Sciatic nerve (tissue), 2 donors: ENCODE measurements around the gene DCDC1. TPM values are rescaled to one million over a fixed set of nuclear protein-coding genes. Genes with fewer than 3 reads are reported as not detected.
A peak's percentile ranks its signal among the peaks of the same experiment; 100 is the strongest.
"Not testable (repeated sequence)": the region's sequence is repeated elsewhere in the genome, so short reads cannot be mapped to it uniquely, and the experiment has no call there.

Experiments used
- ATAC-seq: fragments of 200-7000 bp; cut with Tn5 transposase; one replicate; pipeline ENCODE4 v1.9.1; 2020; ENCODE audit warnings: mild to moderate bottlenecking, moderate library complexity
- DNase-seq: peaks from one replicate; pipeline ENCODE4 v3.0.0-alpha.2; 2020; ENCODE audit warnings: low spot score
- intact Hi-C: fragments of 100-400 bp; cut with DNase I; formaldehyde crosslinking; loops from one replicate; pipeline ENCODE4 v1.14.2; 2022
- total RNA-seq: library from RNA; stranded (reverse); fragmentation: NEBNext Ultra II Directional; extraction: Animal tissue kit (Norgen Biotek cat#: 25700); gene quantifications from one replicate; pipeline ENCODE4 v1.2.1, GENCODE V29; 2021
- donor health status: DM: no; HTN: no; CAD: no.
- donor health status: DM: no; HTN: no; CAD: no.

Gene DCDC1
- total RNA-seq, 1 donor from 2014 or later = 1.2 TPM

DNA sequence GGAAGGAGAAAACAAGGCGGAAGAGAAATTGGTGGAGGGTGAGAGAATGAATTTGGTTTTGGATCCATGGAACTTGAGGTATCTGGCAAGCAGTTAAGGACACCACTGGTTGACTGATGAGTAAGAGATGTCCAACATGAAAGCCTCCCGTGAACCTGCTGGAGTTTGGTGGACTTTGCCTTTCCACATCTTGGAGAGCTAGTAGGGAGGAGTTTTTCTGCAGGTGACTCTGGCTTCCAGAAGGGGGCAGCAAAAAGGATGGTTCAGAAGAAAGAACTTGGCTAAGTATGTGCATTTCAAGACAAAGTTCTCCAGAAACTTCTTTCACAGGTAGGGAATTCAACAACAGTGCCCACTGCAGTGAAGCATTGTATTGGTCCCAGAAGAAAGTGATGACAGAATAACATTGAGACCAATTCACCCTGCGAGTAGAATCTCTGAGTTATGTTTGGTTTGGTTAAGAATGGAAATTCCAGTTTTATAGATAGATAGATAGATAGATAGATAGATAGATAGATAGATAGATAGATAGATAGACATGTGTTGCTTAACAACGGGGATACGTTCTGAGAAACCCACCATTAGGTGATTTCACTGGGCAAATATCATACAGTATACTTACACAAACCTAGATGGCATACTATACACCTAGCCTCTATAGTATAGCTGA is 28.5 kb downstream of the DCDC1 start:
- intact Hi-C loops = no loop called here
- ATAC-seq (no peak), DNase-seq (no peak)

DNA sequence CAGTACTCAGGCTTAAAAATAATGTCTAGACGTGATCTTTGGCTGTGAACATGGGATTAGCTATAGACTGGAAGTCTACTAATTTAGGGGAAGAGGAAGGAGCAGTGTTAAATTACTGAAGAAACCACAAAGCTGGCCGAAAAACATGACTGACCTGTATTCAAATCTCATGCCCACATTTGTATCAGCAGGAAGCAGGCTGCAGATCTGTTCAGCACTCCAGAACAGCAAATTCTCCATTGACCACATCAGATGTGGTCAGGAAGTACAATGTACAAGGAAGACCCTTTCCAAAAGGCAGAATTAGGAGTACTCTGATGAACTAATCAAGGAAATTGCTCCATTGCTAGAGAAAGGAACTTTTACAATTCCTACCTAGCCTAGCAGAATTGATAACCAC is 31.7 kb downstream of the DCDC1 start:
- DNase-seq (no peak), ATAC-seq (no peak)
- intact Hi-C loops = no loop called here

DNA sequence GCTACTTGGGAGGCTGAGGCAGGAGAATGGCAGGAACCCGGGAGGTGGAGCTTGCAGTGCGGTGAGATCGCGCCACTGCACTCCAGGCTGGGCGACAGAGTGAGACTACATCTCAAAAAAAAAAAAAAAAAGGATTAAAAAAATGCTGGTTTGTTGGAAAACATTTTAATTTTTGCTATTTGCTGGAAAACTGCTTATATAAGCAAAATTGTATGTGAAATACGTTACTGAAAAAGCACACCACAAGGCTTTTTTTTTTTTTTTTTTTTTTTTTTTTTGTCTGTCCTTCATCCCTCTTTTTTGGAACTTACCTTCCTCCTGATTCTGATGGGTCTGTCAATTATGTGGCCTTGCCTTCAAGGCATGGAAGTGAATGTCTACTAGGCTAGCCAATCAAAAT is 40.8 kb downstream of the DCDC1 start:
- intact Hi-C loops = no loop called here
- DNase-seq (no peak), ATAC-seq (no peak)

DNA sequence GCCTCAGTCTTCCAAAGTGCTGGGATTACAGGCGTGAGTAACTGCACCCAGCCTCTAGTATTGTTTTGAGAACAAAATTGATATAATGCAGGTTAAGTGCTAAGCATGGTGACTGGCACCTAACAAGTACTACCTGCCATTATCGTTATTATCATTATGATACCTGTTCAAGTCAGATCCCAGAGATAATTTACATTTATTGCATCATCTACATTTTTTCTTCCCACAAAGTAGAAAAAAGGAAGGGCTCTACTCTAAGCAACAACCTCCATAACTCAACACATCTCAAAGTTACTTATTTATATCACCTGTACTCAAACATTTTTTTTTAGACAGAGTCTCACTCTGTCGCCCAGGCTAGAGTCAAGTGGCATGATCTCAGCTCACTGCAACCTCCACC is 42.1 kb downstream of the DCDC1 start:
- no peak for DNase-seq
- ATAC-seq = no peak
- intact Hi-C loops = no loop called here

DNA sequence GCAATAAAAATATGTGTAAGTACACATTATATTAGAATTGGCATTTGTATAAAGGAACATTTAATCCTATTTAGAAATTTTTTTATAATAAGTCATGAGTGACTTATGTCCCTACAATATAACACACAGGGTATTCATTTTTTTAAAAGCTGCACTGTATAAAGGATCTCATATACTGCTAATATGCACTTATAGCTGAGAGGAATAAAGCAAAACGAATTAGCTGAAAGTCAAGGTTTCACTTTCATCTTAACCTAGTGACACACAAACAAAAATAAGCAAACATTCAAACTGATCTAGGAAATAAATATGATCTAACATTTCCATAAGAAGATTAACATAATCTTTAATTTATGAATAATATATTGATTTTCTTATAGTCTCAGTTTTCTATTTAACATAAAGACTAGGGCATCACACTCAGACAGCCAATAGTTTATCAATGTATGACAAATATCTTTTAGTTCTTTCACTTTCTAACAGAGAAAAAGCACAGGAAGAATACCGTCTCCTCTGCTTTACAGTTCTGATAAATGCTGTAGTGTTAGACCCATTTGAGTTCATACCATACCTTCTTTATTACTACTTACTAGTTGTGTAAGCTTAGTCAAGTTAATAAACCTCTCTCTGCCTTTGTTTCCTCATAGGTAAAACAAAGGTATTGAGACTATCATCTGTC is 42.9 kb downstream of the DCDC1 start:
- no peak for DNase-seq
- intact Hi-C loops = no loop called here
- no peak for ATAC-seq

DNA sequence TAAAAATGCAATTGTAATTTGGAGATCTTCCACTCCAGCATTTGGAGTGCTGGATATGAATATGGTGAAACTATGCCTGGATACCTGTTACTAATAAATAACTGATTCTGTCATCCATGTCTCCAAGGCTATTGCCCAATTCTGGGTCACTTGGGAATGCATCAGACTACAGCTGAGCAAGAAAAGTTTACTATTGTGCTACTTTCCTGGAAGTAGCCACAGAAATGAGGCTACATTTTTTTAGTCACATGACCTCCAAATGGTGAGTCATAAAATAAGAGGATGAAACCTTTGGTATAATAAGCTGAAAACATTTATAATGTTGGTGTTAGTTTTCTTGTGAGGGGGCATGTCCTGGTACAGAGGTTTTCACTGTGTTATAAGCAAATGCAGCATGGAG is 44.4 kb downstream of the DCDC1 start:
- no peak for DNase-seq
- peak; percentile 42 for ATAC-seq
- intact Hi-C loops = no loop called here

DNA sequence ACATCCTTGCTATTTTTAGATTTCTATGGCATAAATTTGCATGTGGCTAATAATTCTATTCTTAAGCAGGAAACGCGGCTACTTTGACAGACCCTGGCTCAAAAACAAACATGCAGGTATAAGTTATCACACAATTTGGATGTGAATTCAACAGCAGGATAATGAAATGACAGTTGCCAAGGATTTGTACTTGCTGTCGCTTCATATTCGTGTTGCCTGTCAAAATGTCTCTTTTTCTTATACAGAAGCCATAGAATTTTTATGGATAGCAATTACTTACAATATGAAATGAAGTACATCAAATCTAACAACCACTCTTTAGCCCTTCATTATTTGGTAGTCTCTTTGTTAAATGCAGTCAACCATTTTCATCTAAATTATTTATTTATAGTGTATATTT is 46.4 kb downstream of the DCDC1 start:
- intact Hi-C loops = no loop called here
- no peak for DNase-seq
- ATAC-seq = no peak

DNA sequence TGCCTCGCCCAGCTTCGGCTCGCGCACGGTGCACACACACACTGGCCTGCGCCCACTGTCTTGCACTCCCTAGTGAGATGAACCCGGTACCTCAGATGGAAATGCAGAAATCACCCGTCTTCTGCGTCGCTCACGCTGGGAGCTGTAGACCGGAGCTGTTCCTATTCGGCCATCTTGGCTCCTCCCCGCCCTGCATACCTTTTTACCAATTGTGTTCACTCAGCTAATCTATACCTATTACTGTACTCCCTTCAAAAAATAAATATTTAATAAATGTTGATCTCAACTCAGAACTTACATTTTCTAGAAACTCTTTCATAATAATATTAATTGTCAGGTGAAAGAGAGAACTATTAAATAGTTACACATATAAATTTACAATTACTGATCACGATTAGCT is 48.0 kb downstream of the DCDC1 start:
- ATAC-seq, intact Hi-C loops, DNase-seq: not testable (repeated sequence)

DNA sequence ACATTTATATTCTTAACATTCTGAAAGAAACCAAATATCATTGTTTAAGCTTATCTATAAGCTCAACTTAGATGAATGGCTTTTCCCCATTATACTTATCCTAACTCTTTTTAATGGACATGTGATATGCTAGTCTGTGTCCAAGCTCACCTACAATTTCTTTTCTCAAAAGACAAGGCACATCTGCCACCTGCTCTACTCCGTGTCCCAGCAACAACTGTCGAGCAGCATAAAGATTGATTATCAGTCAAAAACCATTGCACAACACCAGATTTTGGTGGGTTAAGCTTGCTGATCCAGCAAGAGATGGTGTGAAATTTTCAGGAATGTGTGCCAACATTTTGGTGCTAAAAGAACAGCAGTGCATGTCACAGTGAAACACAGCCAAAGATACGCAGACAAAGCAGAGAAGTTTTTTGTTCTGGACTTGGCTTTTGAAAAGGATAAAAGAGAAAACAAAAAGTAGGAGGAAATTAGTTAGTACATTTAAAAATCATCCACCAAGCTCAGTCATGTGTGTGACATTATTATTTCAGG is 65.8 kb downstream of the DCDC1 start:
- intact Hi-C loops = no loop called here
- DNase-seq = no peak
- no peak for ATAC-seq

DNA sequence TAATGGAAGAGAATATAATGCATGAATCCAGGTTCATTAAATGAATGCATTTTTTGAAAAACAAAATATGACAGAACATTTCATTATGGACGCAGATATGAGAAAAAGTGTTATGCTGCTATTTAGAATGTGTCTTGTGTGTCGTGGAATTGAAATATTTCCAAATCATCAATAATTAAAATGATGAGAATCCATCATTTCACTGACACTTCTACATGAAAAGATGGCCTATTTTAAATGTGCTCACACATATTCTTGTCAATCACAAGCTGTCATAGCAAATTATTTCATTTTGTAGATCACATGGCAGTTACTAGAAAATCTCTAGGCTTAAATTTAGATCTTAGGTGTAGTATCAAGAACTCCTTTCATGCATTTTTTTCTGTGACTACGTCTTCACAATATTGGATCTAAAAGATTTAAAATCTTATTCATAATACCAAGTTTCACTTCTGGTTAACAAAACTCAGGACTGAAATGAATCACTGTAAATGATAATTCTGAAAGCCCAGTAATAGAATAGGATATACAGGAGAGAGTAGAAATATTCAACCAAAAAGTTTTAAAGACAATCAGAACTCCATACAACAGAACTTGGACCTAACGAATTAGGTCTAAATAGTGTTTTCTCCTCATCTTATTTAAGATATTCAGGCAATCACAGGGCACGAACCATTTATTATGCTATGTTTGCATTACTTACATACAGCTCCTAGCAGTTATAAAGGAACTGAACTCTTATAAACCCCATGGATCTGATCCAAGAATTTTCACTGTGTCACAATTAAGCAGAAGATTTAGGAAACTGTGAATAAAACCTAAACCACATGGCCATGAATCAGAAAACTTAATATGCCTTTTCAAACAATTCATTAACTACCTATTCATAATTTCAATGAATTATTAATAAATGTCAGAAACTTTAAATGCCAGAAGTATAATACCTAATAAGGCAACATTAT is 67.7 kb downstream of the DCDC1 start:
- ATAC-seq (no peak), DNase-seq (no peak)
- intact Hi-C loops = no loop called here

DNA sequence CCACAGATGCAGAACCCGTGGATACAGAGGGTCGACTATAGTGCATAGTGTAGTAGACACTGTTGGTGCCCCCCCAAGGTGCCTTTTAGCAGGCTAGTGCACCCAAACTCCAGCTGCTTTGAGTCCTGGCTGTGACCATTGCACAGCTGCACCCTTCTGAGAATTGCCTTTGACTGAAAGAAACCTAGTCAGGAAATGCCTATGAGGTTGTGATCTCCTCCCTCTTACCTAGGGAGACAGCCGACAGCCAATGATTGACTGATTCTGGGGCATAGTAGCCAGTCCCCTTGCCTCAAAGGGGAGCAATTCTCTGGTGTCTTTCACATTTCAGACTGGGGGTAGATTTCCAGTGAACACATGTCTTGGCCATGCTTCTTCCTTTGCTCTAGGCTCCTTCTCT is 74.2 kb downstream of the DCDC1 start:
- DNase-seq (no peak), ATAC-seq (no peak)
- intact Hi-C loops = no loop called here

DNA sequence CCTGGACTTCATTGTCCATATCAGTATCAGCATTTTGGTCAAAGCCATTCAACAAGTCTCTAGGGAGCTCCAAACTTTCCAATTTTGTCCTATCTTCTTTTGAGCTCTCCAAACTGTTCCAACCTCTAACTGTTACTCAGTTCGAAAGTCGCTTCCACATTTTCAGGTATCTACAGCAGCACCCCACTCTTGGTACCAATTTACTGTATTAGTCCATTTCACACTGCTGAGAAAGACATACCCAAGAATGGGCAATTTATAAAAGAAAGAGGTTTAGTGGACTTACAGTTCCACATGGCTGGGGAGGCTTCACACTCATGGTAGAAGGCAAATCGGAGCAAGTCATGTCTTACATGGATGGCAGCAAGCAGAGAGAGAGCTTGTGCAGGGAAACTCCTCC is 96.0 kb downstream of the DCDC1 start:
- ATAC-seq, intact Hi-C loops, DNase-seq: not testable (repeated sequence)

DNA sequence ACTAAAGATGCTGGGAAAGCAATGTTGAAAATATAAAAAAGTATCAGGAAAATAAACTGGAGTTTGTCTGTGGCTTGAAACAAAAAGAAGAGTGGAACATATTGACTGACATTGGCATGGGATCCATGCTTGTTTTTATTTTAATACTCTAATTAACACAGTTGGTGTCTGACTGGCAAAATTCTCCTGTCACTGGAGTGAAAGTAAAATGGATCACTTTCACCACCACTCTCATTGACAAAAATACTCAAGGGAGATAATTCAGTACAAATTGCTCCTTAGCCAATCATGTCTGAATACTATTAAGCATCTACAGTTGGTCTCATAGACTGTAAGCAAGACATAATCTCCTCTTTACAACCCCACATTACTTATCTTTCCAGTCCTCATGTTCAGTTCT is 101.8 kb downstream of the DCDC1 start:
- no peak for DNase-seq
- no peak for ATAC-seq
- intact Hi-C loops = no loop called here

DNA sequence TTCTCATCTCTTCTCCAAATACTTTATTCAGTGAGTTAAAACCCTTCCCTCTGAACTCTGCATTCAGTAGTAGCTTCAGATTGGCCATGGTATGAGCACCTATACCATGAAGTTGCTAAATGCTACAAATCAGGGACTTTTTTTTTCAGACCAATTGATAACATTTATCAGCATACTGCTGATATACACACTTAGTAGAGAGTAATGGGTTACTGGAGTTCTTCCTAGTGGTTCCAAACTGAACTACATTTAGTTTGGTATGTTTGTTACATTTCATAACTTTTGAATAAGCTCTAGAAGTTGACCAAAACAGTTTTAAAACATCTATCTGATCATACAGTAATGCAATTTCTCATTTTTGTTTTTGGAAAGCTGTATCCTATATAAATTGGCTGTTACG is 104.7 kb downstream of the DCDC1 start:
- ATAC-seq = no peak
- intact Hi-C loops = no loop called here
- no peak for DNase-seq

DNA sequence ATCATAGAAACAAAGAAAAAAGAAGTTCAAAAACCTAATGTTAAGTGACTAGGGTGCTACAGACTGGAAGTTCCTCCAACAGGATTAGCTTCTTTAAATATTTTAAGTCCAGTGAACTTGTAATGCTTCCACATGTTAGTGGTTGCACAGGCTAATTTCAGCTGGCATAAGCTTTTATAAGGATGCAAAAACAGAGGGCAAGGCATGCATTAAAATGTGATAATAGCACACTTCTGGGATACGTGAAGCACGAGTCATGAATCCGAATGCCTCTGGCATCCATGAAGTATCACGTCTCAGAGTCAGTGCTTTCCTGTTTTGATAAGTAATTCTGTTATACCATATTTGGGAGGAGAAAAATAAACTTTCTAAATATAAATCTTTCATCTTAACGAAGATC is 106.8 kb downstream of the DCDC1 start:
- no peak for ATAC-seq
- intact Hi-C loops = no loop called here
- DNase-seq = no peak

DNA sequence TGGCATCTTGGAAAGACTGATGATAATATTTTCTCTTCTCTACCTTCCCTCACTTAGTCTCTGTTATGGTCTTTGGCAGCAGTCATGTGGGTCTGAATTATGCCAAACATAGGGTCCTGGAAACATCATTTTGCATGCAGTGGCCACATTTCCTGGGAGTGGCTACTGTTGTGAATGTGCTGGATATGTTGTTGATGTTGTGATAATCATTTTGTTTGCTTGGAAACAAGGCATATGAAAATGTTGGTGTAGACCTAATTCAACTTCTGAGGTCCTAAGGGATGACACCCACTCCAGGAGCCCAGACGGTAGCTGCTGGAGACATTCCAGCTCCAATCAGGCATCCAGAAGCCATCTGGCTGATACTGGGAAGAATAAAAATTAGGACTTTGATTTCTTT is 109.7 kb downstream of the DCDC1 start:
- ATAC-seq (no peak), DNase-seq (no peak)
- intact Hi-C loops = no loop called here

DNA sequence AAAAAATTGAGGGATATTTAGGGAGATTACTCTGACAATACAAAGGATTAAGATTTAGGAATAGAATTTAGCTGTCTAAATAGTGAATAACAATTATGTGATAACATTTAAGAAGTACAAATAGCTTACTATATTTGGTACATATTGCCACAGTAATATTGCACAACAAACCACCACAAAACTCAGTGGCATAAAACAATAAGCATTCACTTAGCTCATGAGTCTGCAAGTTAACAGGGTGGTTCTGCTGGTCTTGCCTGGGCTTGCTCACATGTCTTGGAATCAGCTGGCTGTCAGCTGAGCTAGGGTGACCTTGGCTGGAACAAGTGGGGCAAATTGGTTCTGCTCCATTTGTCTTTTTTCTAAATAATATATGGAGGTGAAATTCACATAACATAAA is 115.1 kb downstream of the DCDC1 start:
- intact Hi-C loops = no loop called here
- no peak for ATAC-seq

DNA sequence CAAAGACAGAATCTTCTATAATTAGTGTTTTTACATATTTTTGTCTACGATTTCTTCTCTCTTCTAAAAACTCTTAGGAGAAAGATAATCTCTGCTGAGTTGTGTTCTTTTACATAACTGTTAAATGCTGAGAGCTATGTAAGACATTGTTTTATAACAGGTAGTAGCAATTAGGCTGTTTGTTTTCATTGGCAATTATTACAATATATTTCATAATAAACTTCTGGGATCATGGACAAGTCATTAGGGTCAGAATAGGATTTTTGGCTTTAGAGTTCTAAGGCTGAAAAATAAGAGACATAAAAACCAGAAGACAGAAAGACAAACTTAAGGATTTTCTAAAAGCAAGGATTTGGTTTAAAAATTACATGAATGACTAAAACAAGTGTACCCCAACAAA is 120.8 kb downstream of the DCDC1 start:
- intact Hi-C loops = no loop called here
- no peak for DNase-seq
- ATAC-seq = peak; percentile 53

More for the DNA sequence above, 115.1 kb downstream of the DCDC1 start:
- DNase-seq = no peak

DNA sequence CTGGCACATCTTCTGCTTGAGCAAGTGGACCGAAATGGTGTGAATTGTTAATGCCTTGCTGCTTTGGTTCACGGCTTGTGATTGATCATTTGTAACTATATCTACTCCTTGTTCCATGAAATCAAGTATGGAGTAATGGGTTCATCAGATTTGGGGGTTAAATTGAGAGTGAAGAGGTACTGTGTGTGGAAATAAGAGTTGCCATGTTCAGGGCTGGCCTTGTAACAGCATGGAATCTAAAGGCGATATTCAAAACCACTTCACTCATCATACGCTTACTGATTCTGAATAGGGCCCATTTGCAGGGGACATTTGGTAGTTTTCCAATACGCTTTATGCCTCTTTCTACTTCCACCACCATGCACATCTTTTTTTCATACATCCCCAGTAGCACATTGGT is 122.2 kb downstream of the DCDC1 start:
- ATAC-seq = no peak
- intact Hi-C loops = no loop called here
- DNase-seq = no peak
